ENCODE results near the gene CNTNAP2.

The CNTNAP2 gene

DNA sequence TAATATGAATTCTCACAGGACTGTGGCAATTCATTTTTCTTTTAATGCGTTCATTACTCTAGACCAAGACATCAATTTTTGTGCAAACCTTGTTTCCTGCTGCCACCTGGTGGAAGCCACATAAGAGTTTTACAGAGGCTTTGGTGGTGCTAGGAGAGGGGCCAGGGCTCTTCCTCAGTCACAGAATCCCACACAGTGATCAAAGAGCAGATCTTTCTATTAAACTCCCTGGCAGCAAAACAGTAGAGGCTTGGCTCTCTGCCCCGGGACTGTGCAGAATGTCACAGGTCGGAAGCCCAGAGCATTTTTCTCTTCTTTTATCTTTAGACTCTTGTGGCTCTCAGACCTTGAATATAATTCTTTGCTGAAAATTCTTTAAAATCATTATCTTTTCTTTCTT lies 1967.5 kb downstream of the CNTNAP2 start:
- no peak for DNase-seq (ENCODE audit: insufficient read length, low spot score)
- FAIRE-seq = no peak

DNA sequence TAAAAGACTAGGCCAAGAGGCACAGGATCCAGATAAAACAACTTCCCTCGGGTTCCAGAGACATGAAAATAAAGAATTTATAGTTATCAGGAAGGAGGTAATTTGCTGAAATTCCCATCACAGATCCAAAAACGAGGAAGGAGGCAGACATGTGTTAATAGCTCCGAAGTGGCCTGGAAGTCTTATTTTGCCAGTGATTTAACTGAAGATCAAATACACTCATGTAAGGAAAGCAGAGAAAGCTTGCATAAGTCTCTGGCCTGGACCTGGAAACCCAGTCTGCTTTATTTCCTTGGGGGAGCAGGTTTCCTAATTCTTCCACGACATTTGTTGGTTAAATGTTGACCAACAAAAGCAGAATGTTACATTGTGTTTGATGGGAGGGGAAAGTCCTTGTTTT lies 1975.3 kb downstream of the CNTNAP2 start:
- DNase-seq (ENCODE audit: insufficient read length, low spot score) (no peak), FAIRE-seq (no peak)

DNA sequence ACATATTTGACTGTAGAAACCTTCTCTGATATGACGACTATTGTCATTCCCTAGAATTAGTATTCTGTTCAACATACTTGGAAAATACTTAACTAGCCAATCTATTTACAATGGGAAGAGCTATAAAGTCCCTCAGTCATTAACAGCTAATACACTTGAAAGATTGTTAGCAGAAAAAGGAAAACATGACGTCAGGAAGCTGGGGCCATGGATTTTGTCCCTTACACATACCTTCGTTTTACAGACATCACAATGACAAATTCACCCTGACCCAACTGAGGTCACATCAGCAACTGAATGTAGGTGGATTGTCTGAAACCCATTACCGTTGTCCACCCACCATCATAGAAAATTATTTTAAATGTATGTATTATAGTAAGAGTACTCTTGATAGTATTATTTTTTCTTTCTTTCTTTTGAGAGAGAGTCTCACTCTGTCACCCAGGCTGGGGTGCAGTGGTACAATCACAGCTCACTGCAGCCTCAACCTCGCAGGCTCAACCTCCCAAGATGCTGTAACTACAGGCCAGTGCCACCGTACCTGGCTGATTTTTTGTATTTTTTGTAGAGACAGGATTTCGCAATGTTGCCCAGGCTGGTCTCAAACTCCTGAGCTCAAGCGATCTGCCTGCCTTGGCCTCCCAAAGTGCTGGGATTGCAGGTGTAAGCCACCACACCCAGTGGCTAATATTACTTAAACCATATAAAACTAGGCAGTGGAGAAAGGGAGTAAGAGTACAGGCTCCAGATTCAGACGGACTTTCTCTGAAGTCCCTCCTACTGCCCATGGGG lies 1977.0 kb downstream of the CNTNAP2 start:
- no peak for DNase-seq (ENCODE audit: insufficient read length, low spot score)
- FAIRE-seq = no peak

DNA sequence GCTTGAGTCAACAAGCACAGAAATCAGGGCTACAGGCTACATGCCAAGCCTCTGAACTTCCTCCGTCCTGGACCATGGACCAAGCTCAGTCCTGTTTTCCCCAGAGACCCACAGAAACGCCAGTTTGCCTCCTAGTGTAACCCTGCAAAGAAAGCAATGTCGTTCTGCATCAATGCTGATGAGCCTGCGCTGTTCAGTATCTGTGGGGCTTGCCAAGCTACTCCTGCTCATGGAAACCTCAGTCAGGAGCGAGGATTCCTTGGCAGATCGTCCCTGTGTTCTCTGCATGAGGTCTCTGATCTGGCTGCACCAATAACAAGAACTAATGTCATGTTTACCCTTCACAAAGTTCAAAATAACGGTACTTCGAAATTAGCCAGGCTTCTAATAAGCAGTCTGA lies 1978.5 kb downstream of the CNTNAP2 start:
- DNase-seq (ENCODE audit: insufficient read length, low spot score) (no peak), FAIRE-seq (no peak)

DNA sequence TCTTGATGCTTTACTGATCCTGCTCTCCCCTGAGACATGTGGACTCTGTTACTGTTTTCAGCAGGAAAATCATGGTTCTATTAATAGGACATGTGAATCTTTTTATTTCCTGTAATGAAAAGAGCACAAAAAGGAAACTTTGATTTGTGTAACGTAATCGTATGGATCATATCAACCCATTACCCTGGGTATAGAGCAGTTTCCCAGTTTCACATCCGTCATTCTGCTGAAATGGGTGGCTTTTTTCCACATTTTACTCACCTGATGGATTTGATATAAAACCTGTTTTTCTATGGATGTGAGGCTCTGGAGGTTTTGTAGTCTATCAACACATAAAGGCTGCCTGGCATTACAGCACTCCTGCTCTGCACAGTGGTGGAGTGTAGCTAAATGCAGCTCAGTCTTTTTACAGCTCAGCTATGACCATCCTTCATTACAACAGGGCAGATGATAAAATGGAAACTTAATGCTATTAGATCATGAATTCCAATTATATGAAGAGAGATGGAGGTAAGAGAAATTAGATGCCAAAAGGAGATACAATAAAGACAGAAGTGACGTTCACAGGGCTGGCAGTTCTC lies 1987.6 kb downstream of the CNTNAP2 start:
- DNase-seq (ENCODE audit: insufficient read length, low spot score) (no peak), FAIRE-seq (no peak)

DNA sequence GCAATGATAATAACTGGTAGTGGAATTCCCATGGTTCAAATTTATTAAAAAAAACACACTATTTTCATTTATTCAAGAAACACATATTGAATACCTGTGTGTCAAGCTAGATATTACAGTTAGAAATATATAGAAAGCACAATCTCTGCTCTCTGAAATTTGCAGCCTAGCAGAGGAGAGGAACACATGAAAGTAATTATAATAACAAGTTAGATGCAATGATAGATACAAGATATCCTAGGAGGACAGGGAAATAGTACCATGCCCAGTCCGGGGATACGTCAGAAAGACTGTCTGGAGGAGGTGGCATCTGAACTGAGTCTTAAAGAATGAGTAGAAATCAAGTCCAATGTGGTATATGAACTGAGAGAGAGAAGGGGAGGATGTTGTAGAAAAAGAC lies 1988.3 kb downstream of the CNTNAP2 start:
- DNase-seq (ENCODE audit: insufficient read length, low spot score) = no peak
- FAIRE-seq = no peak

DNA sequence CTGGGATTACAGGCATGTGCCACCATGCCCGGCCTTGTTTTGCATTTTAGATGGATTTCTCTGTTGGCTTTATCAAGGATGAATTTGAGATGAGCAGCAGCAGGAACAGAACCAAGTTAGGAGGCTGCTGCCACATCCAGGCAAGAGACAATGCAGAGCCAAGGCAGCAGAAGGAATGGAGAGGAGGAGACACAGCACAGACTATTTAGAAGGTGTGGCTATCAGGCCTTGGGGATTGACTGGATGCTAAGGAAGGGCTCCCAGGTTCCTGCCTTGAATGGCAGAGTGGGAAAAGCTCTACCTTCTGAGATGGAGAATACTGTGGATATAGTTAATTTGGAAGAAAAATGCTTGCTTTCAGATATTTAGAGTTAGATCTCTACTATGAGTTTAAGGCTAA lies 1989.3 kb downstream of the CNTNAP2 start:
- DNase-seq (ENCODE audit: insufficient read length, low spot score) = no peak
- FAIRE-seq = no peak

DNA sequence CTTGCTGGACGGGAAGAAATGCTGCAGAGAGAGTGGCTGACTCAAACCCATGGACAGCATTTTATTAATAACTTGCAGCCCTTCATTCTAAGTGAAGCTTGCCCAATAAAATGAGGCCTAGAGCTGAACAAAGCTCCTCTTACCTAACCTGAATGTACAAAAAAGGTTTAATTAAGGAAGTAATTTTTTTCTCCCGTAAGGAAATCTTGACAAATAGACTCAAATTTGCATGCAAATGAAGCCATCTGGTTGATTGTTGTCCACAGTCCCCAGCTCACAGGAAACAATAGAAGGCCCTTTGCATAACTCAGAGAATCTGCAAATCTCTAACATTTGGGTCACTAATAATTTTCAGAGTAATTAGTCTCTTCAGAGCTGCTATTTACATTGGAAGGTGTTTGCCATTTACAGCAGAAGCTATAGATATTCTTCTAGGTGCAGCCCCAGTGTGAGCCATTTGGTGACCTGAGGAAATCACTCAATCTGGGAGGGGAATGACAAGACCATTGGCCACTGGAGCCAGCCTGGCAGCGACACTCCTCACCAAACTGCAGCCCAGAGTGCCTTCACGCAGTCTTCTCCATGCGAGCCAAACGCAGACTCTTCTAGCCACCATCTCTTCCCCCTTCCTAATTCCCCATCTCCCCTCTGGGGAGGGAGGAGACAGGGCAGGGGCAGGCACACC lies 1991.0 kb downstream of the CNTNAP2 start:
- no peak for DNase-seq (ENCODE audit: insufficient read length, low spot score)
- FAIRE-seq = no peak

DNA sequence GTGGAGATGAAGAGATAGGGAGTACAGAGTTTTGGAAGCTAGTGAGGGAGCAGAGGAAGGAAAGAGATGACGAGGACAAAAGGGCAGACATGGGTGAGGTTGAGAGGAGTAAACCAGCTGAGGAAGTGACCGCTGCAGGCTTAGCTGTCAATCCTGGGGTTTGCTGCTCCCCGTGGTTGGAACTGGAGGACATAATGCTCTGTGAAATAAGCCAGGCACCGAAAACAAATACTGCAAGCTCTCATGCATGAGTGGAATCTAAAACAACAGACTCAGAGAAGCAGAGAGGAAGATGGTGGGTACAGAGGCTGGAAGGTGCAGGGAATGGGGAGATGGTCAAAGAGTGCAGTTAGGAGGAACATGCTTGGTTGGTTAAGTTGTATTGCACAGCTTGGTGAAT lies 1991.8 kb downstream of the CNTNAP2 start:
- DNase-seq (ENCODE audit: insufficient read length, low spot score) (no peak), FAIRE-seq (no peak)

DNA sequence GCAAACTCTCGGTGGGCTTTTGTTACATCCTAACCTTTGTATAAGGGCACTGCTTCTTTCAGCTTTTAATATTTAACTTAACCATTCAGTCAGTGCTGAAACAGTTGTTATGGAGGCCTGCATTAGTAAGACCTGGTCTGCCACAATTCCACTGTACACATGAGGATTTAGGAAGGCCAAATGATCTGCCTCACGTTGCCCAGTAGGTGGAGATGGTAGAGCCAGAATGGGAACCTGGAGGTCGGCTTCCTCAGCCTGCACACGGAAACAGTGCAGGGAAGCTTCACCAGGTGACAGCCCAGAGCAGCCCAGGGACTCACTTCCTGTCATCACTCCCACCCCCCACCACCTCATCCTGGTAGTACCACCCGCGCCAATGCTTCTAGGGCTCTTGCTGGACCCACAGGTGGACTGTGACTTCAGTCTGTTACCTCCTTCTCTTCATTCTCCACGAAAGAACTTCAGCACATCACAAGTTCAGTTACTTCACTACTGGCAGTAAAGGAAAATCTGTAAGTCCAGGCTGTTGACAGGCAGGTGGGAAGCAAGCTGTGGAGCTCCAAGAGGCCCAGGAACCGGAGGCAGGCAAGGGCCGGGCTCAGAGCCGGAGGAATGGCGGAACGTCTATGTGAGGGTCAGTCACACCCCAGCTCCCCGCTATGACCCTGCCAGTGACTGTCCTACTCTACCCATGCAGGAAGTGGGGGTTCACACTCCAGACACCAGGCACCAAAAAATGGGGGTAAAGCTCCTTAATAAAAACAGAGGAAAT lies 1993.7 kb downstream of the CNTNAP2 start:
- DNase-seq (ENCODE audit: insufficient read length, low spot score) (no peak), FAIRE-seq (no peak)

DNA sequence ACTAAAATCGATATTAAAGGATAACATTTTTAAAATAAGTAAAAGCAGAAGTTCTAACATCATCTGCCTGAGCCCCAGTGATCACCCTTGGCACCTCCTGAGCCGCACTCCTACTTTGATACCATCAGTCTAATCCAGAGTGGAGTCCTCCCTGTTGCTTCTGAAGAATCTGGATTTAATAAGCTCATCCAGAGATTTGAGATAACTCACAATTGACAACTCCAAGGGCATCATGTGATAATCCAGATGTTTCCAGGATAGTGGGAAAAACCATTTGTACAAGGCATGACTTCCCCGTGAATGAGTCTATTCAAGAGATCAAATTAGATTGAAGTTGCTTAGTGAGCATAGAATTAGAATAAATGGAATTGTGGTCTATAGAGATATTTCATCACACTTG lies 1998.2 kb downstream of the CNTNAP2 start:
- FAIRE-seq (no peak), DNase-seq (ENCODE audit: insufficient read length, low spot score) (no peak)

DNA sequence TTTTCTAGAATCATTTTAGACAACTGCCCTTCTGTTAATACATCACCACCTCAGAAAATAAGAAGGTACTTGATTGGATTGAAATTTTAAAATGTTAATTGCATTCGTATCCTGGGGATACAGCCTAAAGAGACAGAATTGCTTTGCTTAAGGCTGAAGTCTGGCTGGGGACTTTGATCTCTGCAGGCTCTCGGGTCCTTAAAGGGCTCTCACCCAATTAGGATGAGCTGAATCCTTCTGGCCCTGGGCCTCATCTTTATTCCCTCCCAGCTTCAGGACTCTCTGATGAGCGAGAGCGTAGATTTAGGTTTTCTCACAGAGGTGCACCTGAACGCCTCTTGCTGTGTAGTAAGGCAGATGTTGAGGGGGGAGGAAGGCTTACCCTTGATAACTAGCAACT lies 1998.7 kb downstream of the CNTNAP2 start:
- DNase-seq (ENCODE audit: insufficient read length, low spot score) (no peak), FAIRE-seq (no peak)

DNA sequence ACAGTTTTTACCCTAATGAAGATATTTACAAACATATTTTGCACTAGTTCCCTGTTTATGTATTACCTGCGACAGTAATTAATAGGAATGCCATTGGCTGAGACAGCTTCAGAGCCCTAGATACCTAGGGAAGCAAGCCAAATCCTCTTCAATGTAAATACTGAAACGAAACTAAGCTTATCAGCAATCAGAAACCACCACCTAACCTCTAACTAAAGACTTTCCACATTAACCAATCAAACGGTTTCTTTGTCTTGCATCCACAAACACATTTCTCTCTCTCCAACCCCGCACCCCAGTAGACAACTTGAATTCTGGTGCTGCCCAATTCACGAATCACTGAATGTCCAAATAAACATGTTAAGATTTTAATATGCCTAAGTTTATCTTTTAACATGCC lies 1999.6 kb downstream of the CNTNAP2 start:
- FAIRE-seq (no peak), DNase-seq (ENCODE audit: insufficient read length, low spot score) (no peak)

DNA sequence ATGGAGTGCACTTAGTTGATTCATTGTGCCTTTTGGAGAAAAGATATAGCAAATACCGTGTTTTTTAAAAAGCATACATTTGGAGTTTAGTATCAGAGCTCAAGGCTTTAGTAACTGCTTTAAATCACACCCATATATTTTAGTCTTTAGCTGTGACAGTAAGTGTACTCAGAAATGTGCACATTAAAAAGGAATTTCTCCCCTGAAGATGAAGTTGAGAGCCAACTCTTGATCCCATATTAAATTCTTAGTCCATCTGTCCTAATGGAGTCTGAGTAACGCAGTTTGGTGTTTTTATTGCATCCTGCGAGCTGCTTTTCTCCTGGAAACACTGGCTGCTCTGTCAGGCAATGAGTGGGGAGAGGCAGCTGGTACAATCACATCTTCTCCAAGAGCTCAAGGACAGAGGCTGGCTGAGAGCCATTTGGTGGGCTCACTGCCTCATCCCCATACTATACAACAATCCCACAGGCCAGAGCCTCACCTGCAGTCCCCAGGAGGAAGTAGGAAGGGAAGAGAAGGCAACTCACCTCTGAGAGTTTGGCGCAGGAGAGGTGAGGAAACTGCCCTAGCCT lies 2000.3 kb downstream of the CNTNAP2 start:
- FAIRE-seq = no peak
- no peak for DNase-seq (ENCODE audit: insufficient read length, low spot score)

DNA sequence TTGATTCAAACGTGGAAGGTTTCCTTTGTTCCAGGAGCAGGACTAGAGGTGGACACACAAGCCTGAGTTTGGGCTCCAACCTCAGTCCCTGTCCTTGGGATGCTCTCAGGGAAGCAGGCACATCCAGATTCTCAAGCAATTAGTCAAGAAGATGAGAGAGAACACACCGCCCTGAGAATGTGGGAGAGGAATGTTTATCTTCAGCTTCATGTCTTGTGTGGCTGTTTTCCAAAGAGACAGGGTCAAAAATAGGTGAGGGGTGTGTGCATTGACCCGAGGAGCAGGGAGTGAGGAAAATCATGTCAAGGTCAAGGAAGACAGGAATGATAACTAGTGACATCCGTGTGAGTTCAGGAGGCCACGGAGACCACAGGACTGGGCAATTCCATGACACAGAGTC lies 2001.8 kb downstream of the CNTNAP2 start:
- DNase-seq (ENCODE audit: insufficient read length, low spot score) (no peak), FAIRE-seq (no peak)

DNA sequence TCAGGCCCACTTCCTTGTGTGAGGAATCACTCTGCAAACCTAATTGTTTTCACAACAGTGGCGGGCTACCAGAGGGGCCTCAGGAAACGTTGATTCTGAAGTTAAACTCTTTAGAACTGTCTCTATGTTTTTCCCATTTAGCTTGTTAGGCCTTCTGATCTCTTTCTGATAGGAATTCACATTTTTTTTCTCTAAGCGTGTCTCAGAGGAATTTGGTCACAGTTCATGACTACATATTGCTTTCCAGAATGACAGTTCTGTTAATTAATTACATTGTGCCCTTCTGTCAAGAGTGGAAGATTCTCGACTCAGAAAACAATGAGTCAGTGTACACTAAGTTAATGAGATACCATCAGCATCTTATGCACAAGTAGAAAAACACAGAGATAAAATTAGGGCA lies 2004.8 kb downstream of the CNTNAP2 start:
- FAIRE-seq = no peak
- no peak for DNase-seq (ENCODE audit: insufficient read length, low spot score)

DNA sequence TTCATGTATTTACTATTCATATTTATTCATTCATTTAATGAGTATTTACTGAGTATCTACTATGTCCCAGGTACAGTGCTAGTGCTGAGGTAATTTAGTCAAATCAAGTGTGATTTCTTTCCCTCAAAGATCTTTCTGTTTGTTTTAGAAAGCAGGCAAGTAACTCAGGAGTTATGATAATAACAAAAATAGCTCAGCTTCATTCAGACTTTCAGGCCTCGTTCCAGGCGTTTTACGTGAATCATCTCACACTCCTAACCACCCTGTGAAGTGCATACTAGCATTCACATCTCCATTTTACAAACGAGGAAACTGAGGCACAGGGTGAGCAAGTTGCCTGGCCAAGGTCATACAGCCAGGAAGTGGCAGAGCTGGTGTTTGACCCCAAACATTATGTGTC lies 2005.2 kb downstream of the CNTNAP2 start:
- no peak for DNase-seq (ENCODE audit: insufficient read length, low spot score)
- no peak for FAIRE-seq

DNA sequence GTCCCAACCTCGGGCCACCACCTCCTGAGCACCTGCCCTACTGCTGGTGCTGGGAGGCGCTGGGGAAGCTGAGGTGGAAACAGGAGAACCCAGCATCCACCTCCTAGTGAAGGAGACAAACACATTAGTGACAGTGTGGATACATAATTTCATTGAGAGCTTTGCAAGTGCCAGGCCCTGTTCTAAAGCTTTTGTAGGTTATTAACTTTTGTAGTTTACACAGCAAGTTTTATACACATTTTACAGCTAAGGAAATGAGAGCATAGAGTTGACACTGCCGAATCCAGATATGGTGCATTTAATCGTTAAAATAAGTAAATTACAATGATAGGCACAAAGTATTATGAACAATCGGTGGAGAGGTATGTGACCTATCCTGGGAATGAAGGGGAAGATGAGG lies 2007.9 kb downstream of the CNTNAP2 start:
- FAIRE-seq (no peak), DNase-seq (ENCODE audit: insufficient read length, low spot score) (no peak)

DNA sequence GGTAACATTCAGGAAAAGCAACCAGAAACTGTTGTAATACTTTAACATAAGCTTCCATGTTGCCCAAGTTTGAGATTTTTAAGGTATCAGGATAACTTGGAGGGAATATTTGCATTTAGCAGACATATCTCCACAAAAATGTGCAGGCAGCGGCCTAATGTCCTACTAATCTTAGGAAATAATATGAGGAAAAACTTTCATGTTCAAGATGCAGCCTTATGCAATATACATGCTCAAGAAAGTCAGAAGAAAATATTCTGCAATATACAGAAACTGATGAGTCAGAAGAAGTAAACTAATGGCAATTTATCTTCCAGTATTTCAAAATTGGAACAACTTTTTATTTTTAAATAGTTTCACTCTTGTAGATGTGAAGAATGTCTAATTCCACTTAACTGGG lies 2010.8 kb downstream of the CNTNAP2 start:
- DNase-seq (ENCODE audit: insufficient read length, low spot score) = no peak
- FAIRE-seq = no peak

DNA sequence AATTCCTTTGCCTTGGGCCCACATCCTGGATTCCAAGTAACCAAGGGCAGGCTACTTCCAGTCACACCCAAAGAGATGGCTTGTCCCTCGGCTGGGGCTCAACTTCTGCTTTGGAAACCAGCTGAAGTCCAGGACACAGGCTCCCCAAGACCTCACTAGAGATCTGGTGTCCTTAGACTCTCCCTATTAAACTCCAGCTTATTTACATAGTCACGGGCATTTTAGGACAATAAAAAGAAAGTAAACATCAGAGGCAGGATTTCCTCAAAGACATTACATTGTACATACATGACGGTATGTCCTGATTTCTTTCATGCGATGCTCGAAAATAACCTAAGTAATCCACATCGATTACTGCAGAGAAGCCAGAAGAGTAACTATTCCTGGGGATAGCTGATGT lies 2012.4 kb downstream of the CNTNAP2 start:
- DNase-seq (ENCODE audit: insufficient read length, low spot score) (no peak), FAIRE-seq (no peak)

DNA sequence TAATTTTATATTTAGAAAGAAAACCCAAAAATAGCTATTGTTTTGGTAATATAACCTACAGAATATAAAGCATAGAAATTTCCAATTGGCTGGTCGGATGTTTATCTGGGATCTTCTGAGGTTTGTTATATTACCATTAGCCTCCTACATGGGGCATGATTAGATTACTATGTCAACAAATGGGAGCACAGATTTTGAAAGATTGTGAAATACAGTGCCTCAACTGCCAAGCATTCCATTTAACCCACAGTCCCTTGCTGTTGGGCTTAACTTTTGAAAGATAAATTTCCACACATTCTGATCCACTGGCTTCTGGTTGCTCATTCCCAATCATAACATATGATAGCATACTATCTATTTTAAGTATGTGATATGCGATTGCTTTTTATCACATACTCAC lies 2018.5 kb downstream of the CNTNAP2 start:
- no peak for FAIRE-seq
- DNase-seq (ENCODE audit: insufficient read length, low spot score) = no peak

Data from GM19239 (cell line).